GM12878 (cell line): ENCODE results near the gene TMEM209. TPM values are rescaled to one million over a fixed set of nuclear protein-coding genes. Genes with fewer than 3 reads are reported as not detected.
"Not testable (repeated sequence)": the region's sequence is repeated elsewhere in the genome, so short reads cannot be mapped to it uniquely, and the experiment has no call there.

Source experiments
- ATAC-seq: fragments of 200-7000 bp; cut with Tn5 transposase; 3 replicates; pipeline ENCODE4 v1.9.1; 2020; ENCODE audit warnings: mild to moderate bottlenecking, moderate library complexity
- BruUV-seq: library from RNA; stranded (reverse); fragments of 400-500 nt; replicated peaks from 2 replicates; lab custom pipeline; 2021; lab: Mats Ljungman, UMichigan
- CTCF ChIA-PET: fragments of 300-600 bp; sonication (Branson Sonifier 250); formaldehyde crosslinking; extraction: SDS; loops from one replicate; lab custom pipeline; 2021; ENCODE audit warnings: inconsistent platforms; lab: Yijun Ruan, JAX
- POLR2A ChIA-PET: fragments of 350-600 bp; formaldehyde crosslinking; extraction: SDS; loops from one replicate; lab custom pipeline; 2021; ENCODE audit warnings: inconsistent platforms; lab: Charles Lee
- RAD21 ChIA-PET: fragments of 300-600 bp; sonication (Branson Sonifier 250); formaldehyde crosslinking; loops from one replicate; lab custom pipeline; 2023; ENCODE audit warnings: antibody characterized with exemption; ENCODE audit not compliant: unreplicated experiment; lab: Charles Lee
- SMC1A ChIA-PET: fragments of 300-600 bp; sonication (Branson Sonifier 250); formaldehyde crosslinking; loops from one replicate; lab custom pipeline; 2023; ENCODE audit not compliant: unreplicated experiment, uncharacterized antibody; lab: Charles Lee
- DNase-seq: peaks from one replicate; pipeline ENCODE4 v3.0.0-alpha.2; 2011; ENCODE audit warnings: low read depth, low spot score
- FAIRE-seq: peaks from 3 replicates; lab custom pipeline; 2011; peaks lifted over from hg19 to GRCh38; lab: Jason Lieb, UNC
- H2AFZ ChIP-seq: 2 replicates; pipeline ENCODE4 v1.6.0; 2011; ENCODE audit warnings: low read depth, low read length, control low read depth; ENCODE audit not compliant: control insufficient read depth
- H3K27ac ChIP-seq: 2 replicates; pipeline ENCODE4 v1.5.1; 2011; ENCODE audit warnings: control low read depth; ENCODE audit not compliant: control insufficient read depth, insufficient read depth
- H3K27me3 ChIP-seq, 2 experiments: replicated peaks in 1 of 2; 2 replicates each; pipeline versions ENCODE4 v1.6.0 to v1.6.1; 2011; ENCODE audit warnings: low read length in 1 of 2; ENCODE audit not compliant: control insufficient read depth in 2 of 2, insufficient read depth in 2 of 2
- H3K36me3 ChIP-seq, 2 experiments: 2 replicates each; pipeline ENCODE4 v1.5.1; 2011; ENCODE audit warnings: low read length in 1 of 2; ENCODE audit not compliant: control insufficient read depth in 2 of 2, insufficient read depth in 2 of 2
- H3K4me1 ChIP-seq: 2 replicates; pipeline ENCODE4 v1.6.1; 2011; ENCODE audit warnings: mild to moderate bottlenecking, low read length, moderate library complexity, mixed read lengths; ENCODE audit not compliant: control insufficient read depth, insufficient read depth
- H3K4me2 ChIP-seq: 2 replicates; pipeline ENCODE4 v1.6.0; 2011; ENCODE audit warnings: control low read depth; ENCODE audit not compliant: control insufficient read depth, insufficient read depth
- H3K4me3 ChIP-seq: fragments of 200-600 bp; sonication (generic); 2 replicates; pipeline ENCODE4 v1.5.1; 2016
- H3K79me2 ChIP-seq: 2 replicates; pipeline ENCODE4 v1.6.0; 2011; ENCODE audit warnings: low read length; ENCODE audit not compliant: control insufficient read depth, insufficient read depth
- H3K9ac ChIP-seq: 2 replicates; pipeline ENCODE4 v1.8.0; 2011; ENCODE audit warnings: low read length, control low read depth, mixed read lengths; ENCODE audit not compliant: control insufficient read depth, insufficient read depth
- H3K9me3 ChIP-seq: replicated peaks from 3 replicates; pipeline ENCODE4 v1.5.1; 2011; ENCODE audit warnings: mild to moderate bottlenecking, low read length; ENCODE audit not compliant: control insufficient read depth, insufficient read depth
- H4K20me1 ChIP-seq: 2 replicates; pipeline ENCODE4 v1.6.0; 2011; ENCODE audit not compliant: control insufficient read depth, insufficient read depth
- HCFC1 ChIP-seq: fragments of 150-350 bp; IDR thresholded peaks from 2 replicates; pipeline ENCODE4 v1.6.1; 2014; ENCODE audit warnings: low read length
- SPI1 ChIP-seq: IDR thresholded peaks from 2 replicates; pipeline ENCODE4 v1.6.1; 2011; ENCODE audit warnings: low read depth, mild to moderate bottlenecking, low read length, moderate library complexity, borderline replicate concordance; ENCODE audit not compliant: insufficient read depth
- WGBS: methylation state at CpG from one replicate; pipeline ENCODE4 v1.1.6; 2016; ENCODE audit warnings: low lambda C conversion rate; ENCODE audit not compliant: insufficient replicate concordance, insufficient coverage; ENCODE audit errors: missing lambda C conversion rate; 5-methylcytosine and 5-hydroxymethylcytosine counted together
- in situ Hi-C: fragments of 300-500 bp; cut with MboI; formaldehyde crosslinking; loops from 9 replicates; pipeline ENCODE4 v1.14.3; 2018; ENCODE audit warnings: mixed read lengths
- intact Hi-C: fragments of 100-400 bp; cut with micrococcal nuclease; formaldehyde crosslinking; loops from one replicate; pipeline ENCODE4 v1.14.2; 2022; ENCODE audit not compliant: unreplicated experiment
- polyA plus RNA-seq, 11 experiments: library from polyadenylated mRNA; depleted of rRNA in 4 of 11; unstranded in 6 of 11; stranded (reverse) in 5 of 11; fragments of >200 nt; fragmentation: Nextera tagmentation in 4 of 11; fragmentation: Illumina TruSeq in 1 of 11; extraction: Ambion mirVana in 4 of 11; extraction: Trizol in 1 of 11; gene quantifications; 1 replicate in 1 of 11; 2 replicates in 10 of 11; pipeline versions ENCODE4 v1.2.1 to v1.2.3, GENCODE V29; 2011 to 2016; ENCODE audit warnings: inconsistent platforms in 2 of 11, missing spikeins in 2 of 11, low read depth in 1 of 11
- total RNA-seq, 4 experiments: library from RNA; depleted of rRNA in 3 of 4; stranded (reverse); fragments of >200 nt in 3 of 4; fragmentation: Illumina TruSeq in 1 of 4; extraction: Trizol in 1 of 4; gene quantifications; 2 replicates each; pipeline versions ENCODE4 v1.2.1 to v1.2.3, GENCODE V29; 2013 to 2021

Gene TMEM209
- total and polyA plus RNA-seq, 10 of the 15 experiments (the other 5 are each of a cell fraction or from before 2014, with no cell fraction given) = 22.1 to 41.2 (median 35.1) TPM

GRCh38 chr7:130229981-130230380, 24.8 kb upstream of the TMEM209 start:
- RAD21 ChIA-PET = interaction anchor here (0.6 kb wide), 1 partner anchor 203 kb away, joined by 3 read pairs; no protein-coding TSS in a partner anchor
- not testable (repeated sequence) for FAIRE-seq
- SMC1A ChIA-PET = interaction anchor here (1.3 to 1.6 kb wide), 2 partner anchors 25 to 528 kb away, joined by 3 read pairs; partner anchors contain the start of gene TMEM209

DNA sequence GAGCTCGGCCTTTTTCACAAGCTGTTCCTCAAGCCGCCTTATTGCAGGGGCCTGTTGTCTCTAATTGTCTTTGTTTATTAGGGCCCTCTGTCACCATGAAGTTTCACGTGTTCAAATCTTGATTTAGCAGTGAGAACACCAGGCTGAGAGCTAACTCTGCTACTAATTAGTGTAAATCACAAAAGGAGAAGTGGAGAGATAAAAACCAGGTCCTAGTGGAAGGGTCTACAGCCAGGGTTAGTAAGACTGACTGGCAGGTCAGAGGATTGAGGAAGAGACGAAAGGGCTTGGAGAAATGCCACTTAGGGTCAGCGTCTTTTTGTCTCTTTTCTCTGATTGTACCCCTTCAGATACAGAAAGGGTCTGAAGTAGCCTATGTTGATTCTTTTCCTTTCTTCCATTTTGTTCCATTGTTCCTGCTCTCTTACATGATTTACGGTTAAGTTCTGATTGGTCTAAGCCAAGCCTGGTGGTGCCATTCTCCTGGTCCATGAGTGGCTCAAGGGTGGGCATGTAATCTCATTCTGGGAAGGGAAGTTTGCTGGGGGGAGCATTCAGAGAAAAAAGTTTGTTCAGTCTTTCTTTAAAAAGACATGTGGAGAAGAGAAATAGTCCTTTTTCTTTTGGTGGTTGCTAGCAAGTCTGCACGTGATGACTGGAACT, 23.8 kb upstream of the TMEM209 start:
- FAIRE-seq (no peak), ATAC-seq (no peak), DNase-seq (no peak)
- no peak overlapping the region for H3K27ac ChIP-seq
- no peak overlapping the region for H3K4me3 ChIP-seq
- TF ChIP-seq SPI1 (peak; percentile 41; the same call in 1 of the 2 replicates), HCFC1 (no peak)
- no peaks in the 10 kb centered on the region for H4K20me1 ChIP-seq
- intact Hi-C loops (no loop called here), in situ Hi-C loops (no loop called here)
- no peak overlapping the region for H3K4me2 ChIP-seq
- no peaks in the 10 kb centered on the region for H3K4me1 ChIP-seq
- 67% methylated on average over 7 of the region's 7 CpGs for WGBS
- ChIA-PET CTCF (interaction anchor here (0.9 to 1.0 kb wide), 2 partner anchors 12 to 159 kb away, joined by 3 to 4 read pairs; no protein-coding TSS in a partner anchor), RAD21 (interaction anchor here (0.6 kb wide), 1 partner anchor 204 kb away, joined by 3 read pairs; no protein-coding TSS in a partner anchor), SMC1A (interaction anchor here (0.5 to 1.6 kb wide), 4 partner anchors 8 to 529 kb away, joined by 3 to 4 read pairs (median 3); partner anchors contain the start of gene TMEM209), POLR2A (interaction anchor here (0.8 kb wide), 1 partner anchor 24 kb away, joined by 3 read pairs; the partner anchor contains the start of gene TMEM209)
- H2AFZ ChIP-seq = no peak overlapping the region
- BruUV-seq = no TSS peak
- H3K79me2 ChIP-seq = no peaks in the 10 kb centered on the region
- H3K9ac ChIP-seq = no peak overlapping the region
- H3K36me3 ChIP-seq = no peaks in the 10 kb centered on the region
- H3K27me3 ChIP-seq = no peaks in the 10 kb centered on the region
- H3K9me3 ChIP-seq = no peaks in the 10 kb centered on the region; the same call in 2 of the 3 replicates

More at GRCh38 chr7:130229981-130230380, 24.8 kb upstream of the TMEM209 start:
- H3K9ac ChIP-seq, H3K36me3 ChIP-seq, H3K27me3 ChIP-seq, in situ Hi-C loops, H3K4me2 ChIP-seq, POLR2A ChIA-PET, DNase-seq, H3K27ac ChIP-seq, H3K4me1 ChIP-seq, H2AFZ ChIP-seq, H3K4me3 ChIP-seq, H3K9me3 ChIP-seq, H4K20me1 ChIP-seq, BruUV-seq, ATAC-seq, CTCF ChIA-PET, intact Hi-C loops, H3K79me2 ChIP-seq: not testable (repeated sequence)
- WGBS = 83% methylated on average over 19 of the region's 28 CpGs
